GM21526 (cell line): ENCODE data around the gene TARS2.

Experiments used
- ATAC-seq: cut with Tn5 transposase; IDR thresholded peaks from one replicate; pipeline ENCODE4 v1.9.1; 2021; ENCODE audit warnings: moderate library complexity; ENCODE audit not compliant: unreplicated experiment, low FRiP score

The TARS2 gene

GRCh38 chr1:150535511-150536287 lies 48.5 kb downstream of the TARS2 start:
- no peak for ATAC-seq

GRCh38 chr1:150536836-150537731 lies 49.9 kb downstream of the TARS2 start:
- no peak for ATAC-seq

- no peak for ATAC-seq
Measured at GRCh38 chr1:150537732-150538684, 50.8 kb downstream of the TARS2 start.

- no peak for ATAC-seq
Measured at GRCh38 chr1:150543500-150544143, 56.4 kb downstream of the TARS2 start.

GRCh38 chr1:150544204-150544603 lies 57.0 kb downstream of the TARS2 start:
- ATAC-seq: no peak

- ATAC-seq: no peak
Measured at GRCh38 chr1:150545486-150546032, 58.3 kb downstream of the TARS2 start.

GRCh38 chr1:150546294-150546937 lies 59.2 kb downstream of the TARS2 start:
- ATAC-seq: no peak

- no peak for ATAC-seq
Measured at GRCh38 chr1:150548324-150548631, 61.1 kb downstream of the TARS2 start.

- ATAC-seq: no peak
Measured at GRCh38 chr1:150548632-150549495, 61.6 kb downstream of the TARS2 start, which contains the start of gene ADAMTSL4. Gene ADAMTSL4 (plus strand): TSS chr1:150549408. CDS start chr1:150552289, 2,881 bp downstream.

- ATAC-seq: no peak
Measured at GRCh38 chr1:150549496-150550221, 62.4 kb downstream of the TARS2 start.

GRCh38 chr1:150550222-150551050 lies 63.2 kb downstream of the TARS2 start:
- ATAC-seq: no peak

- ATAC-seq: no peak
Measured at GRCh38 chr1:150551051-150551783, 64.0 kb downstream of the TARS2 start.

GRCh38 chr1:150551784-150552127 lies 64.5 kb downstream of the TARS2 start:
- ATAC-seq: no peak

GRCh38 chr1:150552128-150552910 lies 65.1 kb downstream of the TARS2 start:
- ATAC-seq: no peak

GRCh38 chr1:150552911-150553289 lies 65.7 kb downstream of the TARS2 start:
- ATAC-seq: no peak
